Choroid plexus epithelial cell (primary cell): ENCODE data around the gene BLACAT1.

Source experiments
- DNase-seq: peaks from one replicate; pipeline ENCODE4 v3.0.0-alpha.2; 2010; ENCODE audit warnings: low read depth
- H3K4me3 ChIP-seq: 2 replicates; pipeline ENCODE4 v1.5.1; 2011; ENCODE audit warnings: low read depth, mild to moderate bottlenecking, control low read depth, low read length, moderate library complexity
- CTCF ChIP-seq: conservative IDR thresholded peaks from 2 replicates; pipeline ENCODE4 v1.5.1; 2011; ENCODE audit warnings: low read depth, mild to moderate bottlenecking, control low read depth, inconsistent platforms, low read length, moderate library complexity

BLACAT1 gene

GRCh38 chr1:205455581-205456382 is at the start of gene BLACAT1:
Gene BLACAT1 (minus strand): TSS chr1:205456045.
- H3K4me3 ChIP-seq = no peak within 1 kb of the TSS
- no peak for DNase-seq
- no peak for TF ChIP-seq CTCF

DNA sequence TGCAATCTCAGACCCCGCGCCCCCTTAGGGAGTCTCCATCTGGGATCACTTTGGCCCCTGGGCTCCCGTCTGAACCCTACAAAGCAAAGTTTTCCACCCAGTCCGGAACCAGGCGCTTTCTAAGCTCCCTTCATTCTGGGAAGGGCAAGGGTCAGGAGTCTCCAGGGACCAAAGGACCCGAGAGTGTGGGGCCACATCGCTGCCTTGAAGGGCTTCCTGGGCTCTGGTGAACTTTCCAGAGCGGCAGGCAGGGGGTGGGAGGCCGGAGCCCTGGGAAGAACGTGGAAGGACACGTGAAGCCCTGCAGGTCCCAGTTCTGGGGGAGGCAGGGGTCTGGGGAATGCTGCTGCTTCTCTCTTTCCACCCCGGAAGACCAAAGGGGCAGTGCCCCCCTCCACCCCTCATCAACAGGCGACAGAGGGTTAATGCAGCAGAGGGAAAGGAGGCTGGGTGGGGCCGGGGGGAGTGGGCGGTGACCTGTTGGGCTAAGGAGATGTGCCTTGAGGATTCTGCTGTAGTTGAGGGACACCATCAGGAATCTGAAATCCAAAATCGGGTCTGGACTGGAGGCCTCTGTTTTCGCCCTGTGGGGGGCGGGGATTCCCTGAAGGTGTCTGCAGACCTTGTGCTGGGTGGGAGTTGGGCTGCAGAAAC is 49.4 kb upstream of the BLACAT1 start:
- peak; percentile 15 for TF ChIP-seq CTCF
- DNase-seq = no peak
- H3K4me3 ChIP-seq = peak overlapping the region; percentile 60

DNA sequence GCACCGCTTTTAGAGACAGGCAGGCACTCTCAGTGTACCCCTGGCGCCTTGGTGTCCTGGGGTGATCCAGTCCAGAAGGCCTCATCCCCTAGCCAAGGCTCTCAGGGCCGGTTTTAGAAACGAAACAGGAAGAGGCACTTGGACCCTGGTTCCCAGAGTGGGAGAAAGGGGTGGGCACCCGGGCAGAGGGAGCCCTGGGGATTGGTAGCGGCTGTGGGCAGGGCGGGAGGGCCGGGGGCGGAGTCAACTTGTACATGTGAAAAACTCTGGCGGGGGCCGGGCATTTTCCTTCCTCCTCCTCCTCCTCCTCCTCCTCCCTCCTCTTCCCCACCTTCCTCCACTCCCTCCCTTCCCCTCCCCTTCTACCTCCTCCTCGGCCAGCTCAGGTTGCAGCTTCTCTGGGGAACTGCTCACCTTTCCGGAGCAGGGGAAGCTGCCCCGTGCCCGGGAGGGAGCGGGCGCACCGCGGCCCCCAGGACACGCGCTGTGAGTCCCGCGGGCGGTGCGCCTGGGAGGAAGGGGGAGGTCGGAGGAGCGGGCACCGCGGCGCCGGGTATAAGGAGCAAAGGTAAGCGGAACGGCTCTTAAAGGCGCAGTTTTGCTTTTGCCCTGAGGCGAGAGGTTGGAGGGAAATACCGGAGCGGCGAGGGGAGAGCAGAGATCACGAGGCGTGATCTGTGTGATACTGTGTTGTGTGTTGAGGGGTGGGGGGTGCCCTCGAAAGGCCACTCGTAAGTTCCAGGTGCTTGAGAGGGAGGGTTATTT is 48.6 kb upstream of the BLACAT1 start, which contains the start of gene CDK18:
Gene CDK18 (plus strand): TSS at position 359 of the 765 bp plus-strand sequence. CDS start 18,499 bp downstream, outside the sequence.
- no peak for TF ChIP-seq CTCF
- H3K4me3 ChIP-seq = peak within 1 kb of the TSS; percentile 60
- peak; percentile 42 for DNase-seq

- H3K4me3 ChIP-seq = no peak overlapping the region
- no peak for TF ChIP-seq CTCF
- DNase-seq = no peak
Measured at GRCh38 chr1:205502992-205503391, 47.1 kb upstream of the BLACAT1 start.

- no peak for TF ChIP-seq CTCF
- no peak for DNase-seq
- no peak overlapping the region for H3K4me3 ChIP-seq
Measured at GRCh38 chr1:205502111-205502810, 46.4 kb upstream of the BLACAT1 start.
